CD4-positive, alpha-beta T cell (primary cell): ENCODE results near the gene ACVR1. TPM values are rescaled to one million over a fixed set of nuclear protein-coding genes. Genes with fewer than 3 reads are reported as not detected.

Experiments used
- ATAC-seq: fragments of 200-7000 bp; cut with Tn5 transposase; one replicate; pipeline ENCODE4 v1.10.0; 2022; ENCODE audit warnings: mild to moderate bottlenecking; ENCODE audit not compliant: poor library complexity
- CTCF ChIA-PET: fragments of 350-600 bp; sonication (Branson Sonifier 250); formaldehyde crosslinking; loops from one replicate; lab custom pipeline; 2021; ENCODE audit warnings: antibody characterized with exemption, inconsistent platforms; lab: Charles Lee
- POLR2A ChIA-PET: fragments of 350-600 bp; sonication (Branson Sonifier 250); formaldehyde crosslinking; loops from one replicate; lab custom pipeline; 2021; ENCODE audit warnings: antibody characterized with exemption, inconsistent platforms; lab: Charles Lee
- DNase-seq, 14 experiments: peaks; one replicate each; pipeline ENCODE4 v3.0.0-alpha.2; 2013 to 2020; ENCODE audit warnings: mixed read lengths in 2 of 14
- H3K27ac ChIP-seq, 2 donors: one replicate each; pipeline versions ENCODE4 v1.5.1 to v1.7.0; 2013; ENCODE audit warnings: low read length in 2 of 2, low read depth in 1 of 2, mild to moderate bottlenecking in 1 of 2
- H3K27me3 ChIP-seq, 2 experiments: 1 replicate in 1 of 2; 2 replicates in 1 of 2; pipeline versions ENCODE4 v1.6.1 to v1.7.0; 2013; ENCODE audit warnings: low read length in 2 of 2, control low read depth in 1 of 2, mild to moderate bottlenecking in 1 of 2, moderate library complexity in 1 of 2; ENCODE audit not compliant: insufficient read depth in 2 of 2, control insufficient read depth in 1 of 2
- H3K36me3 ChIP-seq: one replicate; pipeline ENCODE4 v1.6.1; 2013; ENCODE audit warnings: low read length, control low read depth; ENCODE audit not compliant: insufficient read depth
- H3K4me1 ChIP-seq: one replicate; pipeline ENCODE4 v1.6.1; 2013; ENCODE audit warnings: low read length, control low read depth; ENCODE audit not compliant: insufficient read depth
- H3K4me3 ChIP-seq: one replicate; pipeline ENCODE4 v1.5.1; 2013; ENCODE audit warnings: mild to moderate bottlenecking, low read length, moderate library complexity
- H3K9me3 ChIP-seq, 2 experiments: 1 replicate in 1 of 2; 2 replicates in 1 of 2; pipeline versions ENCODE4 v1.6.1 to v1.7.0; 2013; ENCODE audit warnings: low read length in 2 of 2, mild to moderate bottlenecking in 2 of 2, control low read depth in 1 of 2, moderate library complexity in 1 of 2; ENCODE audit not compliant: control insufficient read depth in 1 of 2, insufficient read depth in 1 of 2
- H3K27ac Mint-ChIP-seq: one replicate; pipeline ENCODE4 v1.8.0; 2020; ENCODE audit warnings: mixed read lengths
- H3K27me3 Mint-ChIP-seq: one replicate; pipeline ENCODE4 v1.8.0; 2021; ENCODE audit warnings: mixed read lengths
- H3K36me3 Mint-ChIP-seq: one replicate; pipeline ENCODE4 v1.8.0; 2021; ENCODE audit warnings: low read depth, mixed read lengths
- H3K4me1 Mint-ChIP-seq: one replicate; pipeline ENCODE4 v1.8.0; 2021; ENCODE audit warnings: low read depth, mixed read lengths
- H3K4me3 Mint-ChIP-seq: one replicate; pipeline ENCODE4 v1.8.0; 2020; ENCODE audit warnings: mild to moderate bottlenecking, mixed read lengths
- H3K9me3 Mint-ChIP-seq: one replicate; pipeline ENCODE4 v1.8.0; 2020; ENCODE audit warnings: mixed read lengths
- intact Hi-C, 2 experiments: fragments of 100-400 bp; cut with DNase I in 1 of 2; cut with micrococcal nuclease in 1 of 2; formaldehyde crosslinking; loops; one replicate each; pipeline versions ENCODE4 v1.15.1 to v1.9.0; 2023 to 2025; cut with DNase I, micrococcal nuclease
- total RNA-seq, 174 experiments: library from RNA in 2 of 174; stranded (reverse) in 2 of 174; gene quantifications; one replicate each; pipeline ENCODE4 v1.2.3 and lab custom pipeline; 2021 to 2026
- TF ChIP-seq, protein P1 (sequence below): fragments of 200-600 bp; IDR thresholded peaks from one replicate; pipeline ENCODE4 v1.8.0; 2022; ENCODE audit warnings: antibody characterized with exemption, mild to moderate bottlenecking

The ACVR1 gene
- total RNA-seq, 2 experiments from 2014 or later = 14.3 to 16.7 TPM

DNA sequence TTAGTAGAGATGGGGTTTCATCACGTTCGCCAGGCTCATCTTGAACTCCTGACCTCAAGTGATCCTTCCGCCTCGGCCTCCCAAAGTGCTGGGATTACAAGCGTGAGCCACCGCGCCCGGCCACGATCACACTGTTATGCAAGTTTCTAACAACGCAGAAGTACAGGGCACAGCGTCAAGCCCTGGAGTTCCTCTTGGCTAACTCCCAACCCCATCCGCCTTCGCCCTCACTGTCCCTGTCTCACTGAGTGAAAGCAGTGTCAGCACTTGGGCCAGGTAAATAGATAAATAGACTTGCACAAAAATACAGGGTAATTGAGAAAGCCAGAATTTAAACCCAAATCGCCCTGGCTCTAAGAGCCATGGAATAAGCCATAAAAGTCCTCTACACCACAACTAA, 111.7 kb downstream of the ACVR1 start:
- peaks cover 87% of the 10 kb centered on the region for H3K36me3 Mint-ChIP-seq
- CTCF ChIA-PET = no interaction called here

GRCh38 chr2:157761520-157761919, 114.6 kb downstream of the ACVR1 start:
- H3K36me3 Mint-ChIP-seq = peaks cover 89% of the 10 kb centered on the region

More for the DNA sequence above, 111.7 kb downstream of the ACVR1 start:
- Histone ChIP-seq H3K4me1 (no peaks in the 10 kb centered on the region), H3K27me3 (no peaks in the 10 kb centered on the region), H3K9me3 (no peaks in the 10 kb centered on the region), H3K36me3 (peaks cover 46% of the 10 kb centered on the region), H3K27ac (no peak overlapping the region), H3K4me3 (no peak overlapping the region)
- TF ChIP-seq, protein P1, sequence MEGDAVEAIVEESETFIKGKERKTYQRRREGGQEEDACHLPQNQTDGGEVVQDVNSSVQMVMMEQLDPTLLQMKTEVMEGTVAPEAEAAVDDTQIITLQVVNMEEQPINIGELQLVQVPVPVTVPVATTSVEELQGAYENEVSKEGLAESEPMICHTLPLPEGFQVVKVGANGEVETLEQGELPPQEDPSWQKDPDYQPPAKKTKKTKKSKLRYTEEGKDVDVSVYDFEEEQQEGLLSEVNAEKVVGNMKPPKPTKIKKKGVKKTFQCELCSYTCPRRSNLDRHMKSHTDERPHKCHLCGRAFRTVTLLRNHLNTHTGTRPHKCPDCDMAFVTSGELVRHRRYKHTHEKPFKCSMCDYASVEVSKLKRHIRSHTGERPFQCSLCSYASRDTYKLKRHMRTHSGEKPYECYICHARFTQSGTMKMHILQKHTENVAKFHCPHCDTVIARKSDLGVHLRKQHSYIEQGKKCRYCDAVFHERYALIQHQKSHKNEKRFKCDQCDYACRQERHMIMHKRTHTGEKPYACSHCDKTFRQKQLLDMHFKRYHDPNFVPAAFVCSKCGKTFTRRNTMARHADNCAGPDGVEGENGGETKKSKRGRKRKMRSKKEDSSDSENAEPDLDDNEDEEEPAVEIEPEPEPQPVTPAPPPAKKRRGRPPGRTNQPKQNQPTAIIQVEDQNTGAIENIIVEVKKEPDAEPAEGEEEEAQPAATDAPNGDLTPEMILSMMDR = no peak
- DNase-seq (no peak), ATAC-seq (no peak)
- Mint-ChIP-seq H3K4me1 (peaks cover 4% of the 10 kb centered on the region), H3K4me3 (no peak overlapping the region), H3K9me3 (no peaks in the 10 kb centered on the region), H3K27ac (no peak overlapping the region), H3K27me3 (no peaks in the 10 kb centered on the region)
- POLR2A ChIA-PET = no interaction called here
- intact Hi-C loops = no loop called here

DNA sequence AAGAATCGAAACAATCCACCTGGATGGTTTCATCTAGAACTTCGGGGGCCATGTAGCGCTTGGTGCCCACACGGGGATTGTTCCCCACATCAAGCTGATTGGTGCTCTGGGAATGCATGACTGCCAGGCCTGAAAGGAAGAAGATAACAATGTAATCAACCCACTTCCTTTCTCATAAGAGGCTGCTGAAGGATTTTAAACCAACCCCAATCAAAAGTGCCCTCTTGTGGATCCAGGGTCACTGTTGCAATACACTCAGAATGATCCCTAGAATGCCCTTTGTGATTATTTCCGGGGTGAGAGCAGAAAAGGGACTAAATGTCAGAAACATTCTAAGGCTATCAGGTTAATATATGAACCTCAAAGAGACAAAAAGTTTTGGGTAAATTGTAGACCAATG, 115.2 kb downstream of the ACVR1 start:
- Mint-ChIP-seq H3K36me3 (peaks cover 89% of the 10 kb centered on the region), H3K27me3 (no peaks in the 10 kb centered on the region), H3K9me3 (peaks cover 9% of the 10 kb centered on the region), H3K4me3 (no peak overlapping the region), H3K4me1 (no peaks in the 10 kb centered on the region), H3K27ac (no peak overlapping the region)
- no peak overlapping the region for H3K27ac ChIP-seq
- POLR2A ChIA-PET = no interaction called here
- peaks cover 48% of the 10 kb centered on the region for H3K36me3 ChIP-seq
- intact Hi-C loops = no loop called here
- no peak for ATAC-seq
- peaks cover 0 to 9% of the 10 kb centered on the region in 2 experiments for H3K9me3 ChIP-seq
- no peak for DNase-seq
- H3K4me3 ChIP-seq = no peak overlapping the region
- TF ChIP-seq, protein P1 = no peak
- H3K27me3 ChIP-seq = no peaks in the 10 kb centered on the region
- CTCF ChIA-PET = interaction anchor here (1.5 kb wide), 1 partner anchor 459 kb away, joined by 4 read pairs; no protein-coding TSS in a partner anchor
- no peaks in the 10 kb centered on the region for H3K4me1 ChIP-seq

More at GRCh38 chr2:157761520-157761919, 114.6 kb downstream of the ACVR1 start:
- intact Hi-C loops = no loop called here
- H3K9me3 Mint-ChIP-seq = peaks cover 9% of the 10 kb centered on the region
- TF ChIP-seq, protein P1 = no peak
- ATAC-seq (no peak), DNase-seq (no peak)
- Histone ChIP-seq H3K27me3 (no peaks in the 10 kb centered on the region), H3K27ac (no peak overlapping the region), H3K36me3 (peaks cover 48% of the 10 kb centered on the region), H3K9me3 (peaks cover 0 to 9% of the 10 kb centered on the region in 2 experiments), H3K4me3 (no peak overlapping the region), H3K4me1 (no peaks in the 10 kb centered on the region)
- H3K27ac Mint-ChIP-seq = no peak overlapping the region
- H3K4me3 Mint-ChIP-seq = no peak overlapping the region
- CTCF ChIA-PET = no interaction called here
- POLR2A ChIA-PET = no interaction called here
- H3K27me3 Mint-ChIP-seq = no peaks in the 10 kb centered on the region
- no peaks in the 10 kb centered on the region for H3K4me1 Mint-ChIP-seq
